ENCODE results near the gene AHCYL2. TPM values are rescaled to one million over a fixed set of nuclear protein-coding genes. Genes with fewer than 3 reads are reported as not detected.

Gene AHCYL2
- total and polyA plus RNA-seq, 2 of the 8 experiments (the other 6 are each of a cell fraction or from before 2014, with no cell fraction given), result 20.7 to 25.4 TPM

DNA sequence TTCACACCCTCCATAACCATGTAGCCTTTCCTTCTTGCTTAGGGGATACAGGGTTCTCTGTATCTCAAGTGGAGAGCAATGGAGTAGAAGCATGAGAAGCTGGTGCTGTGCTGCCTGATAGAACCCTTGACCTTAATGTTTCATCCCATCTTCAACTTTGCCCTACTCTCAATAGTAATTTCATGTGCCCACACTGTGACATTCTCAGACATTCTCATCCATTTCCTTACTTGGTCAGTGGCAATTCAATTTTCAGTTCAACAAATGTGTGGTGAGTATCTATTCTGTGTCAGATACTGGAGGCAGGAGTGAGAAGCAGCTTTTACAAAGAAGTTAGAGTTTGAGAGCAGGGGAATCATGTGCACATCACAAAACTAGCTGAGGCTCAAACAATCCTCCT is 225.5 kb downstream of the AHCYL2 start:
- Histone ChIP-seq H2AK5ac (ENCODE audit: low read depth, low read length) (no peak overlapping the region), H3K9ac (replicated peaks in 1 of 4; ENCODE audit: extremely low read depth in 1 of 4, low read depth in 3 of 4, low read length in 3 of 4) (no peak overlapping the region), H3K9me3 (ENCODE audit: insufficient read depth in 2 of 2, low read depth in 1 of 2, low read length in 1 of 2) (peaks cover 4% of the 10 kb centered on the region in 2 experiments; a peak in 2 of 4 replicates), H3K4me2 (ENCODE audit: insufficient read depth in 1 of 2, low read depth in 2 of 2, low read length in 2 of 2) (no peak overlapping the region), H4K20me1 (replicated peaks in 1 of 2; ENCODE audit: control insufficient read depth in 1 of 2, insufficient read depth in 2 of 2, low read length in 2 of 2) (no peaks in the 10 kb centered on the region), H4K8ac (ENCODE audit: extremely low read depth, insufficient read depth, low read length) (no peak overlapping the region), H4K5ac (ENCODE audit: insufficient read length, low read depth, low read length) (no peak overlapping the region), H3K27ac (ENCODE audit: low read depth, low read length) (no peak overlapping the region), H3K56ac (replicated peaks; ENCODE audit: insufficient read length, low read depth, low read length) (no peak overlapping the region), H3K14ac (ENCODE audit: insufficient read length) (no peak overlapping the region), H3K23ac (ENCODE audit: insufficient read length) (no peak overlapping the region), H3K27me3 (replicated peaks in 1 of 4; ENCODE audit: control insufficient read depth in 3 of 4, extremely low read depth in 1 of 4, insufficient read depth in 3 of 4, low read length in 3 of 4) (no peaks in the 10 kb centered on the region), H3K79me2 (ENCODE audit: control insufficient read depth in 1 of 2, insufficient read depth in 2 of 2, low read length in 2 of 2) (no peaks in the 10 kb centered on the region; a peak in 1 of 4 replicates), H3K36me3 (ENCODE audit: control insufficient read depth in 2 of 4, insufficient read depth in 4 of 4, low read length in 3 of 4) (peaks cover 3 to 30% (median 15%) of the 10 kb centered on the region in 4 experiments), H2BK120ac (replicated peaks; ENCODE audit: low read depth, low read length) (no peak overlapping the region), H2BK12ac (ENCODE audit: low read depth, low read length) (no peak overlapping the region), H3K4me3 (ENCODE audit: extremely low read depth in 1 of 4, insufficient read depth in 2 of 4, low read depth in 3 of 4, low read length in 4 of 4) (no peak overlapping the region), H2BK20ac (ENCODE audit: low read length) (no peak overlapping the region), H3K18ac (ENCODE audit: extremely low read depth, low read length) (no peak overlapping the region), H2BK5ac (ENCODE audit: low read depth, low read length) (no peak overlapping the region), H3K23me2 (ENCODE audit: low read depth, low read length) (no peaks in the 10 kb centered on the region), H3K4ac (replicated peaks; ENCODE audit: insufficient read length, low read depth, low read length) (no peak overlapping the region), H2AFZ (ENCODE audit: low read length) (no peak overlapping the region), H3K4me1 (replicated peaks in 1 of 4; ENCODE audit: control insufficient read depth in 3 of 4, insufficient read depth in 4 of 4, low read length in 3 of 4) (no peaks in the 10 kb centered on the region), H2BK15ac (ENCODE audit: low read length) (no peak overlapping the region), H4K91ac (replicated peaks; ENCODE audit: insufficient read length, low read length) (no peak overlapping the region), H3K79me1 (ENCODE audit: low read depth, low read length) (no peaks in the 10 kb centered on the region)
- CTCF ChIA-PET (ENCODE audit: partially characterized antibody), result interaction anchor here (0.7 to 1.1 kb wide), 2 partner anchors 83 to 194 kb away, joined by 3 to 4 read pairs; no protein-coding TSS in a partner anchor
- no peak for FAIRE-seq
- DNase-seq (ENCODE audit: low read depth in 1 of 2, low spot score in 2 of 2), result no peak
- POLR2A ChIA-PET (ENCODE audit: partially characterized antibody), result interaction anchor here (2.8 kb wide), 1 partner anchor 11 kb away, joined by 8 read pairs; no protein-coding TSS in a partner anchor
- TF ChIP-seq GABPA (IDR thresholded peaks at IDR 0.05; ENCODE audit: borderline replicate concordance, insufficient read depth, low read length), result no peak
- TF ChIP-seq ASH2L (IDR thresholded peaks at IDR 0.05; ENCODE audit: low read length), result no peak
